HFFc6 (cell line): ENCODE results near the gene OR5M11. TPM values are rescaled to one million over a fixed set of nuclear protein-coding genes. Genes with fewer than 3 reads are reported as not detected.

Experiments
- DNase-seq: peaks from one replicate; pipeline ENCODE4 v3.0.0-alpha.2; 2018
- H3K27ac Mint-ChIP-seq: 2 replicates; pipeline ENCODE4 v1.8.0; 2020; ENCODE audit warnings: mild to moderate bottlenecking, mixed read lengths
- H3K27me3 Mint-ChIP-seq: 2 replicates; pipeline ENCODE4 v1.8.0; 2021; ENCODE audit warnings: mild to moderate bottlenecking, moderate library complexity, mixed read lengths; ENCODE audit not compliant: insufficient read depth
- H3K36me3 Mint-ChIP-seq: 2 replicates; pipeline ENCODE4 v1.8.0; 2021; ENCODE audit warnings: low read depth, mixed read lengths
- H3K4me1 Mint-ChIP-seq: 2 replicates; pipeline ENCODE4 v1.8.0; 2020; ENCODE audit warnings: low read depth, mixed read lengths
- H3K4me3 Mint-ChIP-seq: 2 replicates; pipeline ENCODE4 v1.8.0; 2020; ENCODE audit warnings: mild to moderate bottlenecking, moderate library complexity, mixed read lengths
- H3K9me3 Mint-ChIP-seq: 2 replicates; pipeline ENCODE4 v1.8.0; 2020; ENCODE audit warnings: mild to moderate bottlenecking, mixed read lengths
- total RNA-seq, 6 experiments: library from RNA; stranded (reverse); fragmentation: NEBNext Ultra II Directional; extraction: Animal tissue kit (Norgen Biotek cat#: 25700); gene quantifications; 2 replicates in 1 of 6; 3 replicates in 5 of 6; pipeline ENCODE4 v1.2.3, GENCODE V29; 2021
- TF ChIP-seq, protein P1 (sequence below): fragments of 200-600 bp; sonication (generic); IDR thresholded peaks from 2 replicates; pipeline ENCODE4 v1.5.0; 2021; ENCODE audit warnings: antibody characterized with exemption, mild to moderate bottlenecking

OR5M11 gene
- total RNA-seq, 6 experiments from 2014 or later = not detected

- Mint-ChIP-seq H3K9me3 (peaks cover 34% of the 10 kb centered on the region), H3K27me3 (no peaks in the 10 kb centered on the region)
- TF ChIP-seq, protein P1, sequence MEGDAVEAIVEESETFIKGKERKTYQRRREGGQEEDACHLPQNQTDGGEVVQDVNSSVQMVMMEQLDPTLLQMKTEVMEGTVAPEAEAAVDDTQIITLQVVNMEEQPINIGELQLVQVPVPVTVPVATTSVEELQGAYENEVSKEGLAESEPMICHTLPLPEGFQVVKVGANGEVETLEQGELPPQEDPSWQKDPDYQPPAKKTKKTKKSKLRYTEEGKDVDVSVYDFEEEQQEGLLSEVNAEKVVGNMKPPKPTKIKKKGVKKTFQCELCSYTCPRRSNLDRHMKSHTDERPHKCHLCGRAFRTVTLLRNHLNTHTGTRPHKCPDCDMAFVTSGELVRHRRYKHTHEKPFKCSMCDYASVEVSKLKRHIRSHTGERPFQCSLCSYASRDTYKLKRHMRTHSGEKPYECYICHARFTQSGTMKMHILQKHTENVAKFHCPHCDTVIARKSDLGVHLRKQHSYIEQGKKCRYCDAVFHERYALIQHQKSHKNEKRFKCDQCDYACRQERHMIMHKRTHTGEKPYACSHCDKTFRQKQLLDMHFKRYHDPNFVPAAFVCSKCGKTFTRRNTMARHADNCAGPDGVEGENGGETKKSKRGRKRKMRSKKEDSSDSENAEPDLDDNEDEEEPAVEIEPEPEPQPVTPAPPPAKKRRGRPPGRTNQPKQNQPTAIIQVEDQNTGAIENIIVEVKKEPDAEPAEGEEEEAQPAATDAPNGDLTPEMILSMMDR = no peak
Measured at GRCh38 chr11:56543739-56544138, 682 bp upstream of the OR5M11 start.

GRCh38 chr11:56533054-56533740 is 9.9 kb downstream of the OR5M11 start:
- Mint-ChIP-seq H3K36me3 (no peaks in the 10 kb centered on the region), H3K27me3 (no peaks in the 10 kb centered on the region; the same call in 1 of the 2 replicates), H3K4me1 (no peaks in the 10 kb centered on the region), H3K4me3 (no peak overlapping the region), H3K27ac (no peak overlapping the region), H3K9me3 (peaks cover 17% of the 10 kb centered on the region)
- TF ChIP-seq, protein P1 = no peak
- no peak for DNase-seq

More at GRCh38 chr11:56543739-56544138, 682 bp upstream of the OR5M11 start:
- H3K4me1 Mint-ChIP-seq = no peaks in the 10 kb centered on the region
- no peaks in the 10 kb centered on the region; the same call in 1 of the 2 replicates for H3K36me3 Mint-ChIP-seq
- H3K27ac Mint-ChIP-seq = no peak overlapping the region
- no peak overlapping the region for H3K4me3 Mint-ChIP-seq
- DNase-seq = no peak

GRCh38 chr11:56531856-56532255 is 11.2 kb downstream of the OR5M11 start:
- Mint-ChIP-seq H3K4me3 (no peak overlapping the region), H3K4me1 (no peaks in the 10 kb centered on the region), H3K9me3 (peaks cover 17% of the 10 kb centered on the region), H3K36me3 (no peaks in the 10 kb centered on the region), H3K27me3 (no peaks in the 10 kb centered on the region; the same call in 1 of the 2 replicates), H3K27ac (no peak overlapping the region)
- TF ChIP-seq, protein P1 = no peak
- no peak for DNase-seq

GRCh38 chr11:56522008-56522407 is 21.0 kb downstream of the OR5M11 start:
- Mint-ChIP-seq H3K36me3 (no peaks in the 10 kb centered on the region), H3K27me3 (no peaks in the 10 kb centered on the region; the same call in 1 of the 2 replicates), H3K4me3 (no peak overlapping the region), H3K9me3 (peaks cover 28% of the 10 kb centered on the region), H3K27ac (no peak overlapping the region), H3K4me1 (no peaks in the 10 kb centered on the region)
- no peak for DNase-seq
- TF ChIP-seq, protein P1 = peak; percentile 37; the same call in 1 of the 2 replicates

DNA sequence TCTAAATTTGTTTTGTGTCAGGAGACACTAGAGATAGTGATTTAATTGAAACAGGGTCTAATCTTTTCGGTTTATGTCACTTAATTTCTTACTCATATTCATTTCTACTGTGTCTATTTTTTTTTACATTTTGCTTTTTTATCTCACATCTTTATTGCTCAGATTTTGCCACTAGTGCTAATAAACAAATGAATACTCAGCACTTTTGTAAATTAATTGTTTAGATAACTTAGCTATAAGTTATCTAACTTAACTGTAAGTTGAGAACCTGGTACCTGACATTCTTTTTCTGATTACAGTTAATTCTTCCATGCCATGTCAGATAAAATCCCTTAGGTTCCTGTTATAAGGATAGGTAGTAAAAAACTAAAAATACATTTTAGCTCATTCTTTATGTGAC is 29.8 kb downstream of the OR5M11 start:
- H3K36me3 Mint-ChIP-seq = no peaks in the 10 kb centered on the region
- H3K27ac Mint-ChIP-seq = no peak overlapping the region
- DNase-seq = no peak
- H3K27me3 Mint-ChIP-seq = no peaks in the 10 kb centered on the region; the same call in 1 of the 2 replicates
- H3K4me1 Mint-ChIP-seq = no peaks in the 10 kb centered on the region
- peaks cover 43% of the 10 kb centered on the region for H3K9me3 Mint-ChIP-seq
- H3K4me3 Mint-ChIP-seq = no peak overlapping the region
- TF ChIP-seq, protein P1 = no peak
